NCI-H345 treated with DMSO at 0.1 percent for 48 hours (cell line): ENCODE measurements around the gene NPIPA5.
"Not testable (repeated sequence)": the region's sequence is repeated elsewhere in the genome, so short reads cannot be mapped to it uniquely, and the experiment has no call there.

Experiments used
- DNase-seq: peaks from one replicate; lab custom pipeline; 2025; ENCODE audit not compliant: unreplicated experiment; lab: John Stamatoyannopoulos, UW

The NPIPA5 gene

GRCh38 chr16:15378194-15378593 lies at the start of gene NPIPA5:
Gene NPIPA5 (minus strand): TSS chr16:15378294. CDS start chr16:15378294, 0 bp downstream.
- DNase-seq: not testable (repeated sequence)

GRCh38 chr16:15427648-15428239 lies 49.6 kb upstream of the NPIPA5 start:
- DNase-seq: no peak

- no peak for DNase-seq
These were observed 48.7 kb upstream of the NPIPA5 start for GRCh38 chr16:15426796-15427195.

- DNase-seq: no peak
These were observed 47.8 kb upstream of the NPIPA5 start for GRCh38 chr16:15425861-15426260.

DNA sequence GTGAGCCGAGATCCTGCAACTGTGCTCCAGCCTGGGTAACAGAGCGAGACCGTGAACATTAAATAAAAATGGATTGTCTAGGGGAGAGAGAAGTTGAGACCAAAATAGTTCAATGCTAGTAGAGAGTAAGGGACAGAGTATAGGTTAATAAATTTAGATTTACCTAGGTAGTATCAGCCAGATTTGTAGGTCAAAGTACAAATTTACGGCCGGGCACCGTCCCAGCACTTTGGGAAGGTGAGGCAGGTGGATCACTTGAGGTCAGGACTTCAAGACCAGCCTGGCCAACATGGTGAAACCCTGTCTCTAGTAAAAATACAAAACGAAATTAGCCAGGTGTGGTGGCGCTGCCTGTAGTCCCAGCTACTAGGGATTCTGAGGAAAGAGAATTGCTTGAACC lies 44.1 kb upstream of the NPIPA5 start:
- DNase-seq: no peak

GRCh38 chr16:15421696-15422095 lies 43.6 kb upstream of the NPIPA5 start:
- not testable (repeated sequence) for DNase-seq

DNA sequence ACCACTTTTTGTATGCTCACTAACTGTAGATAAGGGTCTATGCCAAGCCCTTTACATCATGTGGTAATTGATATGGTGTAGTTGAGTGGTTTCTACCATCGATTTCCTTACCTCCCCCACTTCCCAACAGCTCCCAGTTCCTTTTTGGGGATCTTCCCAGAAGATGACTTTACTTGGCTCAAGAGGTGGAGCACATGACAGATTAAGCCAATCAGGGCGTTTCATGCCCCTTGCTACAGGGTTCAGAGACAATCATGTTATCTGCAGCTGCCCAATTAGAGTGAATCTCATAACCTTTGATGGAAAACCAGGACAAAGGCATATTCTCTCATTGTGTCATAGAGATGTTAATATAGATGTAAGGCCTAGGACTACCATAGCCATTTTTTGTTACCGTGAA lies 40.1 kb upstream of the NPIPA5 start:
- no peak for DNase-seq

DNA sequence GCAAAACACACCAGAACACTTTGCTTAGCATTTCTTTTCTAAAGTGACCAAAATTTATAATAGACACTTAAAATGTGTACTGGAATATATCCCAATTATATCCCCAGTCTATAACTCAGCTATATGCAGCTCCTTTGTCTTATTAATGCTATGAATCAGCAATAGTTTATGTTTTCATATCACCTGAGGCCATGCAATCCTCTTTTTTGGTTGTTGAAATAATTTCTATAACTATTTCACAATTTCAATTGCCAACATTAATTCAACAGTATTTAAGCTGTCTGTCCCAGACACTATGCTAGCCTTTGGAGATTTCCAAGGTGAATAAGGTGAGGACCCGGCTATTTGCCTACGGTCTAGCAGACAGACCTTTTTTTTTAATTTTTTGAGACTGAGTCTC lies 39.1 kb upstream of the NPIPA5 start:
- DNase-seq: no peak

DNA sequence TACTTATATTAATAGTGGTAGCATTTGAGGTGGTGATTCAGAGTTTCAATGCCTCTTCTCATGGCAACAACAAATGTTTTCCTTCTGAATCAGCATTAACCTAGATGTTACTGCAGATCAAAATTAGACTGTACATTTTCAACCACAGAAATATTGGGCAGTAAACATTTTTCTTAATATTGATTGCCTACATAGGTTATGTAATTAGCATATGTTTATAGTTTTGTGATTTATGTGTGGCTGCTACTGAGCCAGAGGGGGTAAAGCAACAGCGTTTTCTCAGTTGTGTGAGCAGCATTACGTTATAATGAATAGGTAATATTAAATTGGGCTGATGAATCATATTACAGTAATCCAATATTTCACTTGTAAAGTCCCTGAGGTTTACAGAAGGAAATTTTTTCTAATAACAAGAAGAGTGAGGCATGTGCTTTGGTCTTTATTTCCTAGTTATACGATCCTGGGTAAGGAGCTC lies 37.5 kb upstream of the NPIPA5 start:
- no peak for DNase-seq

DNA sequence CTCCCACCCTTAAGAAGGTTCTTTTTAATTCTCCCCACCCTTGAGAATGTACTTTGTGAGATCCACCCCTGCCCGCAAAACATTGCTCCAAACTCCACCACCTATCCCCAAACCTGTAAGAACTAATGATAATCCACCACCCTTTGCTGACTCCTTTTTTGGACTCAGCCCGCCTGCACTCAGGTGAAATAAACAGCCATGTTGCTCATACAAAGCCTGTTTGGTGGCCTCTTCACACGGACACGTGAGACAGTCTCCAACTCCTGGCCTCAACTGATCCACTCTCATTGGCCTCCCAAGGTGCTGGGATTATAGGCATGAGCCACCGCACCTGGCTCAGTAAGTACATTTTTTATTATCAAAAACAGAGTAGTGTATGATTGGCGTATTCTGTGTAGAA lies 31.4 kb upstream of the NPIPA5 start:
- not testable (repeated sequence) for DNase-seq

GRCh38 chr16:15407756-15408155 lies 29.7 kb upstream of the NPIPA5 start:
- DNase-seq: not testable (repeated sequence)

DNA sequence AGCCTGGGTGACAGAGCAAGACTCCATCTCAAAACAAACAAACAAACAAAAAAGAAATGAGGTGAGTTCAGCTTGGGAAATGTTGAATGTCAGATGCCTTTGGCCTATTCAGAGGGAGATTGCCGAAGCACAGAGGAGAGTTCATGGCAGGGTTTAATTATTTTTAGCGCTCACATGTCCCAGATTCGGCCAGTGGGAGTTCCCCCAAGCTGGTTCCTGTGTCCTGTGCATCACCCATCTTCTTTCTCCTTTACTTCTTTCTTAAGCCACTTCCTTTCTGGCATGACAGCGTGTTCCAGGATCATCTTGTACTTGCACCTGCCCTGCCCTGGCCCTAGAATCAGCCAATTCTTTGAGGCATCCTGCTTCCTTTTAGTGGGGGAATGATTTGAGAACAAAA lies 26.7 kb upstream of the NPIPA5 start:
- DNase-seq: no peak

DNA sequence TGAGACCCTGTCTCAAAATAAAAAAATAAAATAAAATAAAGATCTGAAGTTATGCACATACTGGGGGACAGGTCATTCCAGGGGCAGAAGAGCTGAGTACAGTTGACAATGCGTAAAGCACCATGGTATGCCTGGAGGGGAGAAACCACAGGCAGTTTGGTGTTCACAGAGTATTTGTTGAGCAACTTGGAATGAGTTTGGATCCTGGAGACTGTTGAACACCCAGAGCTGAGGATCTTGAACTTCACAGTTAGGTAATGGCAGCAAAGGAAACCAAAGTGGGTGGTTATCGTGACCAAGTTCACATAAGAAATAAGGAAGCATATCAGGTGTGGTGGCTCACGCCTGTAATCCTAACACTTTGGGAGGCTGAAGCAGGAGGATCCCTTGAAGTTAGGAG lies 26.0 kb upstream of the NPIPA5 start:
- not testable (repeated sequence) for DNase-seq

DNA sequence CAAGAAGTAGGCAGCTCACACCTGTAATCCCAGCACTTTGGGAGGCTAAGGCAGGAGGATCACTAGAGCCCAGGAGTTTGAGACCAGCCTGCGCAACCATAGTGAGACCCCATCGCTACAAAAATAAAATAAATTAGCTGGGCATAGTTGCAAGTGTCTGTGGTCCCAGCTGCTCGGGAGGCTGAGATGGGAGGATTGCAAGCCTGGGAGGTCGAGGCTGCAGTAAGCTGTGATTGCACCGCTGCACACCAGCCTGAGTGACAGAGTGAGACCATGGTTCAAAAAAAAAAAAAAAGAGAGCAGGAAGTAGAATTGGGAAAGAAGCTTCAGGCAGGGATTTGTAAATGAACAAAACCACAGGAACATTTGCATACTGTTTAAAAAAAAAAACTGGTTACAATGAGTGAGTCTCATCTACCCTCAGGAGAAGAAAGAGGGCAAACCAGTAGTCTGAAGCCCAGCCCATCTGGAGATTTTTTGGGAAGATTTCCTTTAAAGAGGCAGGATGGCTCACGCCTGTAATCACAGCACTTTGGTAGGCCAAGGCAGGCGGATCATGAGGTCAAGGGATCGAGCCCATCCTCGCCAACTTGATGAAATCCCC lies 25.4 kb upstream of the NPIPA5 start:
- no peak for DNase-seq

DNA sequence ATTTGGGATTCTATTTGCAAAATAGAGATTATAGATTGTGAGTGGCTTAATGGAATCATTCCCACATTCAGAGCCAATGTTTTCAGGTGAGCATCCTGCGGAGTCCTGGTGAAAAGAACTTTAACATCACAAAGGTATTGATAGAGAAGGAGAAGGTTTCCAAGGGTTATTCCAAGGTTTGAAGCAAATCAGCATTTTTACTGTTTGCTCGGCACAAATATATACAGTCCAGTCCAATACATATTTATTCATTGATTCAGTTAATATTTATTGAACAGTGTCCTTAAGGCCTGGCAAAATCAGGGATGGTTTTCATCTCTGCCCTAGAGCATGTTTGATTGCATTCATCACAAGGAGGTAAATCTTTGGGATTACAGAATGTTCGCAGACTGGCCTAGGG lies 23.9 kb upstream of the NPIPA5 start:
- no peak for DNase-seq

DNA sequence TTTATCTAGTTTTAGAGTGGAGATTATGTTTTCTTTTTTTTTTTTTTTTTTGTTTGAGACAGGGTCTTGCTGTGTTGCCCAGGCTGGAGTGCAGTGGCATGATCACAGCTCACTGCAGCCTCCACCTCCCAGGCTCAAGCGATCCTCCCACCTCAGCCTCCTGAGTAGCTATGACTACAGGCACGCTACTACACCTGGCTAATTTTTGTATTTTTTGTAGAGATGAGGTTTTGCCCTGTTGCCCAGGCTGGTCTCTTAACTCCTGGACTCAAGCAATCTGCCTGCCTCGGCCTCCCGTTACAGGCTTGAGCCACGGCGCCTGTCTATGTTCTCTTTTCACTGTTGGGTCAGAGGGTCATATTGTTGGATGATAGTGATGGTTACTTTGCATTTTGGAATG lies 22.2 kb upstream of the NPIPA5 start:
- not testable (repeated sequence) for DNase-seq

DNA sequence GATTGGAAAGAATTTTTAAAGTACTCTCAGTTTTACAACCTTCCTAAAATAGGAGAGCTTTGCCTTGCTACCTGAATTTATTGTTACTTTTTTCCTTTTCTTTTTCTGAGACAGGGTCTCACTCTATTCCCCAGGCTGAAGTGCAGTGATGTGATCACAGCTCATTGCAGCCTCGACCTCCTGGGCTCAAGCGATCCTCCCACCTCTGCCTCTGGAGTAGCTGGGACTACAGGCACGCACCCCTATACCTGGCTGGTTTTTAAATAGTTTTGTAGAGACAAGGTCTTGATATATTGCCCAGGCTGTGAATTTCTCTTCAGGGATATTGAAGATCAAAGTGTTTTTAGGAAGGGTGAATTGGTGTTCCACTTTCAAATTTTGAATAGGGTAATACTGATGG lies 21.2 kb upstream of the NPIPA5 start:
- no peak for DNase-seq

DNA sequence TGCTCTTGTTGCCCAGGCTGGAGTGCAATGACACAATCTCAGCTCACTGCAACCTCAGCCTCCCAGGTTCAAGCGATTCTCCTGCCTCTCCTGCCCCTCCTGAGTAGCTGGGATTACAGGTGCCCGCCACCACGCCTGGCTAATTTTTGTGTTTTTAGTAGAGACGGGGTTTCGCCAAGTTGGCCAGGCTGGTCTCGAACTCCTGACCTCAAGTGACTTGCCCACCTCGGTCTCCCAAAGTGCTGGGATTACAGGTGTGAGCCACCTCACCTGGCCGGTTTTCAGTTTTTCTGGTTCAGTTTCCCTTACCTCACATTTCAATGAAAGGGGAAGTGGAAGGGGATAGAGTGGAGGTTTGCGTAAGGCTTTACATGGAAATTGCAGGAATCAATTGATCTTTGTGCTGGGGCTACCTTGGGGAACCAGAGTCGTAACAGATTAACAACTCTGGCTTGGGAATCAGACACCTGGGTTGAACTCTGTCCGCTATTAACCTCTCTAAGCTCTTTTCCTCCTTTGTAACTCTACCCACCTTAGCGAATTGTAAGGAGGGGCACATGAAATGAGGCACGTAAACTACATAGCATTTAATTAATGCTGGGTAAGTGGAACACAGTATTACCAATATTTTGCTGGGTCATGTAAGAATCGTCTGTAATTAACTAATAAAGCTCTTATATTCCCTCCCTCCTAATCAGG lies 20.7 kb upstream of the NPIPA5 start:
- no peak for DNase-seq

- no peak for DNase-seq
These were observed 19.0 kb upstream of the NPIPA5 start for GRCh38 chr16:15396948-15397594.

DNA sequence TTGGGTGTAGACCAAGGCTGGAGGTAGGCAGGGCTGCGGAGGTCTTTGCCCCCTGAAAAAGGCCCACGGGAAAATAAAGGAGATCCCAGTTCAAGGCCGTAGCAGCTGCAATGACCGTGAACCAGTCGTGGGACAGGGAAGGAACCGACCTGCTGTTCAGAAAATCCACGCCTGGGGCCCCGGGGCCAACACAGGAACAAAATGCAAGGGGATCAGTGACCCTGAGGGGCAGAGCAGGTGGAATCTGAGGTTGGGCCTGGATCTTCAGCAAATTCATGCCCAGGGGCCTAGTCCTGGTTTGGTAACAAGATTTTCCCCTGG lies 18.4 kb upstream of the NPIPA5 start:
- DNase-seq: not testable (repeated sequence)

DNA sequence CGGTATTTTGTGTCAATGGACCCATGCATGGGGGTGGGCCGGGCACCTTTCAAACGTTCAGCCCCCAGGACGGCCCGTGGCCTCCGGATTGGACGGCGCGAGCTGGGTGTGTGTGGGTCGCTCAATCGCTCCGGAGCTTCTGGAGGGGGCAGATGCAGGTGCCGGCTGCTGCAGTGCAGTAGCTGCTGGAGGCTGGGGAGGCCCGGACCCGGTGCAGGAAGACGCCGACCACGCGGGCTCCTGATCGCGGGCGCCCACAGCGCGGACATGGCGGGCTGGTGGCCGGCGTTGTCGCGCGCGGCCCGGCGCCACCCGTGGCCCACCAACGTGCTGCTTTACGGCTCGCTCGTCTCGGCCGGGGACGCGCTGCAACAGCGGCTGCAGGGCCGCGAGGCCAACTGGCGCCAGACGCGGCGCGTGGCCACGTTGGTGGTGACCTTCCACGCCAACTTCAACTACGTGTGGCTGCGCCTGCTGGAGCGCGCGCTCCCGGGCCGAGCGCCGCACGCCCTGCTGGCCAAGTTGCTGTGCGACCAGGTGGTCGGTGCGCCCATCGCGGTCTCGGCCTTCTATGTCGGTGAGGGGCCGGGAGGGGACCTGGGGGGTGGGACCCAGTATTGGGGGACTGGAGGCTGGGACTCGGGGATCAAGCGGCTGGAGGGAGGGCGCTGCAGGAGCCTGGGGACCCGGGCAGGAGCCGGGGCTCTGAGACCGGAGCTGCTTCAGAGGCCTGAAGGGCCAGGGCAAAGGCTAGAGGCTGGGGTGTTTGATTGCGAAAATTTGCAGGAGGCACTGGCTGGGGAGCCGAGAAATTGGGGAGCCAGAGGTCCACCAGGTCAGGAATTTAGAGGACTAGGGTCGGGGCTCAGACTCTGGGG lies 17.8 kb upstream of the NPIPA5 start, which contains the start of gene MPV17L:
MPV17L (plus strand) TSS at position 124 of the 878 bp plus-strand sequence; CDS start at position 268, 144 bp downstream.
- DNase-seq: not testable (repeated sequence)
